Calu3 (cell line): ENCODE data around the gene ADAMTSL3. TPM values are rescaled to one million over a fixed set of nuclear protein-coding genes. Genes with fewer than 3 reads are reported as not detected.

Experiments used
- BruUV-seq: library from RNA; stranded (reverse); fragments of 400-500 nt; replicated peaks from 2 replicates; lab custom pipeline; 2021; lab: Mats Ljungman, UMichigan
- CTCF ChIA-PET: fragments of 300-600 bp; sonication (Branson Sonifier 250); formaldehyde crosslinking; loops from one replicate; lab custom pipeline; 2022; ENCODE audit warnings: antibody characterized with exemption; lab: Charles Lee
- DNase-seq: peaks from one replicate; pipeline ENCODE4 v3.0.0; 2022
- H3K27ac Mint-ChIP-seq: one replicate; pipeline ENCODE4 v1.8.0; 2022; ENCODE audit warnings: mixed read lengths; ENCODE audit not compliant: unreplicated experiment
- H3K27me3 Mint-ChIP-seq: one replicate; pipeline ENCODE4 v1.8.0; 2022; ENCODE audit warnings: mixed read lengths; ENCODE audit not compliant: unreplicated experiment
- H3K36me3 Mint-ChIP-seq: one replicate; pipeline ENCODE4 v1.8.0; 2022; ENCODE audit warnings: mild to moderate bottlenecking, moderate library complexity, mixed read lengths; ENCODE audit not compliant: insufficient read depth, unreplicated experiment
- H3K4me1 Mint-ChIP-seq: one replicate; pipeline ENCODE4 v1.8.0; 2022; ENCODE audit warnings: mild to moderate bottlenecking, low read depth, mixed read lengths; ENCODE audit not compliant: unreplicated experiment
- H3K4me3 Mint-ChIP-seq: one replicate; pipeline ENCODE4 v1.8.0; 2022; ENCODE audit warnings: mild to moderate bottlenecking, low read depth, moderate library complexity, mixed read lengths; ENCODE audit not compliant: unreplicated experiment
- H3K9me3 Mint-ChIP-seq: one replicate; pipeline ENCODE4 v1.8.0; 2022; ENCODE audit warnings: low read depth, mixed read lengths; ENCODE audit not compliant: unreplicated experiment
- CTCF ChIP-seq: fragments of 200-600 bp; IDR thresholded peaks from one replicate; pipeline ENCODE4 v1.8.0; 2022; ENCODE audit warnings: antibody characterized with exemption; ENCODE audit not compliant: unreplicated experiment
- intact Hi-C: fragments of 100-400 bp; cut with micrococcal nuclease; formaldehyde crosslinking; loops from one replicate; pipeline ENCODE4 v1.10.0; 2022; ENCODE audit not compliant: unreplicated experiment
- total RNA-seq: library from RNA; stranded (reverse); gene quantifications from 2 replicates; pipeline ENCODE4 v1.2.3, GENCODE V29; 2022

Gene ADAMTSL3
- total RNA-seq, 1 experiment from 2014 or later, result 2.4 TPM

GRCh38 chr15:83837945-83838571, 184.1 kb downstream of the ADAMTSL3 start:
- TF ChIP-seq CTCF, result peak; percentile 67
- H3K9me3 Mint-ChIP-seq, result no peaks in the 10 kb centered on the region
- no peak overlapping the region for H3K27ac Mint-ChIP-seq
- H3K36me3 Mint-ChIP-seq, result no peaks in the 10 kb centered on the region
- no peak overlapping the region for H3K4me3 Mint-ChIP-seq
- peaks cover 11% of the 10 kb centered on the region for H3K4me1 Mint-ChIP-seq
- BruUV-seq, result no TSS peak
- CTCF ChIA-PET, result interaction anchor here (0.7 to 1.6 kb wide), 4 partner anchors 33 to 357 kb away, joined by 3 to 7 read pairs (median 4); no protein-coding TSS in a partner anchor
- intact Hi-C loops, result loop anchor here (1.0 to 10.0 kb wide), 4 partner anchors 86 to 403 kb away; no protein-coding TSS in a partner anchor
- DNase-seq, result peak; percentile 74
- peaks cover 12% of the 10 kb centered on the region for H3K27me3 Mint-ChIP-seq

- H3K36me3 Mint-ChIP-seq, result no peaks in the 10 kb centered on the region
- DNase-seq, result no peak
- no peak overlapping the region for H3K27ac Mint-ChIP-seq
- H3K9me3 Mint-ChIP-seq, result no peaks in the 10 kb centered on the region
- peaks cover 11% of the 10 kb centered on the region for H3K4me1 Mint-ChIP-seq
- no peak for TF ChIP-seq CTCF
- BruUV-seq, result no TSS peak
- CTCF ChIA-PET, result interaction anchor here (1.6 kb wide), 2 partner anchors 197 to 273 kb away, joined by 5 to 7 read pairs; no protein-coding TSS in a partner anchor
- no peak overlapping the region for H3K4me3 Mint-ChIP-seq
- H3K27me3 Mint-ChIP-seq, result peaks cover 12% of the 10 kb centered on the region
- intact Hi-C loops, result loop anchor here (1.0 to 10.0 kb wide), 4 partner anchors 86 to 404 kb away; no protein-coding TSS in a partner anchor
Observed at GRCh38 chr15:83838763-83839162, 184.8 kb downstream of the ADAMTSL3 start.

GRCh38 chr15:83842281-83842680, 188.4 kb downstream of the ADAMTSL3 start:
- intact Hi-C loops, result no loop called here
- CTCF ChIA-PET, result no interaction called here
- Mint-ChIP-seq H3K4me1 (peaks cover 7% of the 10 kb centered on the region), H3K4me3 (no peak overlapping the region), H3K9me3 (peaks cover 3% of the 10 kb centered on the region), H3K27me3 (peaks cover 12% of the 10 kb centered on the region), H3K27ac (no peak overlapping the region), H3K36me3 (no peaks in the 10 kb centered on the region)
- DNase-seq, result no peak
- no TSS peak for BruUV-seq
- no peak for TF ChIP-seq CTCF

GRCh38 chr15:83843471-83843871, 189.5 kb downstream of the ADAMTSL3 start:
- Mint-ChIP-seq H3K27me3 (peaks cover 12% of the 10 kb centered on the region), H3K36me3 (no peaks in the 10 kb centered on the region), H3K9me3 (peaks cover 3% of the 10 kb centered on the region), H3K4me1 (peaks cover 14% of the 10 kb centered on the region), H3K4me3 (no peak overlapping the region), H3K27ac (no peak overlapping the region)
- CTCF ChIA-PET, result no interaction called here
- DNase-seq, result no peak
- TF ChIP-seq CTCF, result no peak
- intact Hi-C loops, result no loop called here
- no TSS peak for BruUV-seq
